GM12865 (cell line): ENCODE data around the gene RRP1B.

Source experiments
- DNase-seq: peaks from one replicate; pipeline ENCODE4 v3.0.0; 2010; ENCODE audit warnings: low read depth
- H3K4me3 ChIP-seq: 2 replicates; pipeline ENCODE4 v1.5.1; 2011; ENCODE audit warnings: mild to moderate bottlenecking, low read depth, low read length, control low read depth
- TF ChIP-seq, protein P1 (sequence below): IDR thresholded peaks from 2 replicates; pipeline ENCODE4 v1.5.1; 2011; ENCODE audit warnings: low read length, control low read depth, low read depth, inconsistent platforms; ENCODE audit not compliant: insufficient read depth; ENCODE audit errors: missing control alignments

Gene RRP1B

GRCh38 chr21:43640400-43640799 lies 19.0 kb upstream of the RRP1B start:
- no peak for DNase-seq
- TF ChIP-seq, protein P1, sequence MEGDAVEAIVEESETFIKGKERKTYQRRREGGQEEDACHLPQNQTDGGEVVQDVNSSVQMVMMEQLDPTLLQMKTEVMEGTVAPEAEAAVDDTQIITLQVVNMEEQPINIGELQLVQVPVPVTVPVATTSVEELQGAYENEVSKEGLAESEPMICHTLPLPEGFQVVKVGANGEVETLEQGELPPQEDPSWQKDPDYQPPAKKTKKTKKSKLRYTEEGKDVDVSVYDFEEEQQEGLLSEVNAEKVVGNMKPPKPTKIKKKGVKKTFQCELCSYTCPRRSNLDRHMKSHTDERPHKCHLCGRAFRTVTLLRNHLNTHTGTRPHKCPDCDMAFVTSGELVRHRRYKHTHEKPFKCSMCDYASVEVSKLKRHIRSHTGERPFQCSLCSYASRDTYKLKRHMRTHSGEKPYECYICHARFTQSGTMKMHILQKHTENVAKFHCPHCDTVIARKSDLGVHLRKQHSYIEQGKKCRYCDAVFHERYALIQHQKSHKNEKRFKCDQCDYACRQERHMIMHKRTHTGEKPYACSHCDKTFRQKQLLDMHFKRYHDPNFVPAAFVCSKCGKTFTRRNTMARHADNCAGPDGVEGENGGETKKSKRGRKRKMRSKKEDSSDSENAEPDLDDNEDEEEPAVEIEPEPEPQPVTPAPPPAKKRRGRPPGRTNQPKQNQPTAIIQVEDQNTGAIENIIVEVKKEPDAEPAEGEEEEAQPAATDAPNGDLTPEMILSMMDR, result no peak
- H3K4me3 ChIP-seq, result no peak overlapping the region

DNA sequence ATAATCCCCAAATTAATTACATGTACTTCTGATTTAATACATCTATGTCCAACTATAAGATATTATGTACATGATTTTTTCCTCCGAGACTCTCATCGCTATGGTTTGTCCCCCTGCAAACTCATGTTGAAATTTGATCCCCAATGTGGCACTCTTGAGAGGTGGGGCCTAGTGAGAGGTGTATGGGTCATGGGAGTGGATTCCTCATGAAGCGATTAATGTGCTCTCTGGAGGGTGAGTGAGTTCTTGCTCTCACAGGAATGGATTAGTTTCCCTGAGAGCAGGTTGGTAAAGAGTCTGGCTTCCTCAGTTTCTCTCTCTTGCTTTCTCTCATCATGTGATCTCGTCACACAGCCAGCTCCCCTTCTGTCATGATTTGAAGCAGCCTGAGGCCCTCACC lies 16.2 kb upstream of the RRP1B start:
- H3K4me3 ChIP-seq, result no peak overlapping the region
- DNase-seq, result no peak
- TF ChIP-seq, protein P1, result no peak

GRCh38 chr21:43644071-43644470 lies 15.3 kb upstream of the RRP1B start:
- TF ChIP-seq, protein P1, result no peak
- no peak overlapping the region for H3K4me3 ChIP-seq
- DNase-seq, result no peak

- DNase-seq, result no peak
These were observed 14.8 kb upstream of the RRP1B start for GRCh38 chr21:43644609-43645008.

DNA sequence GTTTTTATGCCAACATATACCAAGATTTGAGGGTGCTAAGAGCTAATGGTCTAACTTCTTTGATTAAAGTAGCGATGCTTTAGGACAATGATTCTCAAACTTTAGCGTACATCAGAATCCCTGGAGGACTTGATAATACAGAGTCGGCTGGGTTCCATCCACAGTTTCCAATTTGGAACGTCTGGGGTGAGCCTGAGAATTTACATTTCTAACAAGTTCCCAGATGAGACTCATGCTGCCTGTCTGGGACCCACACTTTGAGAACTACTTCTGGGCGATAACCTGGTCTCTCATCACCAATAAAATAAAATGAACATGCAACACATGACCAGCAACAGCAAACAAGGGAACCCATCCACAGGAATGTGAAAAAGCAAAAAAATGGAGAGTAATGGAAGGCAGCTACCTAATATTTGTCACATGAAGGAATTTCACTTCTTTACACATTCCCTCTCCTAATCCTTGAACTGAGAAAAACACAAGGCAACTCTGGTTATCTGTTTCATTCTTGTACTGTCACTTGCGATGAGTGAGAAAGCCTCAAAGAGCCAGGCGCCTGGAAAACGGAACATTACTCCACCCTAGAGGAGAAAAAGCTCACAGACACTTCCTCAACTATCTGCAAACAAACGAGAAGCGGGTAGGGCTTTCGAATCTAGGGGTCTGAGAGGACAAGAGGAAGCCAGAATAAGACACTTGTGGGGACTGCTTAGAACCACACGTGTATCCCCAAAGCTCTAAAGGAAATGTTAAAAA lies 14.0 kb upstream of the RRP1B start:
- TF ChIP-seq, protein P1, result peak; percentile 30
- H3K4me3 ChIP-seq, result no peak overlapping the region
- peak; percentile 76 for DNase-seq

More at GRCh38 chr21:43644609-43645008, 14.8 kb upstream of the RRP1B start:
- TF ChIP-seq, protein P1, result no peak
- H3K4me3 ChIP-seq, result no peak overlapping the region

GRCh38 chr21:43645976-43646375 lies 13.4 kb upstream of the RRP1B start:
- TF ChIP-seq, protein P1, result no peak
- DNase-seq, result no peak
- no peak overlapping the region for H3K4me3 ChIP-seq
